ENCODE measurements around the gene NEU2. TPM values are rescaled to one million over a fixed set of nuclear protein-coding genes. Genes with fewer than 3 reads are reported as not detected.

Gene NEU2
- total RNA-seq, 4 donors from 2014 or later = not detected

GRCh38 chr2:233074106-233074505 lies 41.6 kb downstream of the NEU2 start:
- DNase-seq = no peak
- peaks cover 0 to 13% of the 10 kb centered on the region in 2 donors for H3K4me1 ChIP-seq
- no peaks in the 10 kb centered on the region for H3K9me3 ChIP-seq
- no peak for TF ChIP-seq CTCF (IDR thresholded peaks at IDR 0.05)
- TF ChIP-seq POLR2A (IDR thresholded peaks at IDR 0.05) = no peak
- H3K4me3 ChIP-seq (replicated peaks in 1 of 3) = no peak overlapping the region
- intact Hi-C loops (cut with DNase I) = no loop called here
- no peaks in the 10 kb centered on the region for H3K36me3 ChIP-seq
- WGBS, 2 donors = 73 to 83% methylated on average over 6 to 7 of the region's 7 CpGs
- no peak overlapping the region for H3K27ac ChIP-seq
- no peaks in the 10 kb centered on the region for H3K27me3 ChIP-seq

GRCh38 chr2:233075141-233075965 lies 42.9 kb downstream of the NEU2 start:
- peaks cover 0 to 13% of the 10 kb centered on the region in 2 donors for H3K4me1 ChIP-seq
- no peaks in the 10 kb centered on the region for H3K27me3 ChIP-seq
- no peaks in the 10 kb centered on the region for H3K36me3 ChIP-seq
- H3K4me3 ChIP-seq (replicated peaks in 1 of 3) = no peak overlapping the region
- no peak for DNase-seq
- 56 to 69% methylated on average over 6 of the region's 6 CpGs for WGBS, 2 donors
- no peak overlapping the region for H3K27ac ChIP-seq
- no peak for TF ChIP-seq POLR2A (IDR thresholded peaks at IDR 0.05)
- no peak for TF ChIP-seq CTCF (IDR thresholded peaks at IDR 0.05)
- H3K9me3 ChIP-seq = no peaks in the 10 kb centered on the region
- intact Hi-C loops (cut with DNase I) = no loop called here

- intact Hi-C loops (cut with DNase I) = no loop called here
- no peak for TF ChIP-seq CTCF (IDR thresholded peaks at IDR 0.05)
- no peak for TF ChIP-seq POLR2A (IDR thresholded peaks at IDR 0.05)
- no peaks in the 10 kb centered on the region for H3K27me3 ChIP-seq
- no peaks in the 10 kb centered on the region for H3K36me3 ChIP-seq
- no peak overlapping the region for H3K27ac ChIP-seq
- H3K4me3 ChIP-seq (replicated peaks in 1 of 3) = no peak overlapping the region
- DNase-seq = no peak
- H3K9me3 ChIP-seq = no peaks in the 10 kb centered on the region
- 18 to 36% methylated on average over 2 of the region's 2 CpGs for WGBS, 2 donors
- H3K4me1 ChIP-seq = peaks cover 0 to 13% of the 10 kb centered on the region in 2 donors
Measured at GRCh38 chr2:233075966-233076339, 43.5 kb downstream of the NEU2 start.

GRCh38 chr2:233076749-233077148 lies 44.3 kb downstream of the NEU2 start:
- no peak for DNase-seq
- WGBS, 2 donors = 70 to 81% methylated on average over 3 of the region's 3 CpGs
- H3K4me3 ChIP-seq (replicated peaks in 1 of 3) = no peak overlapping the region

More at GRCh38 chr2:233076749-233077148, 44.3 kb downstream of the NEU2 start:
- Histone ChIP-seq H3K4me1 (peaks cover 0 to 13% of the 10 kb centered on the region in 2 donors), H3K36me3 (no peaks in the 10 kb centered on the region), H3K27ac (no peak overlapping the region), H3K27me3 (no peaks in the 10 kb centered on the region), H3K9me3 (no peaks in the 10 kb centered on the region)
- intact Hi-C loops (cut with DNase I) = no loop called here
- TF ChIP-seq CTCF (IDR thresholded peaks at IDR 0.05) (no peak), POLR2A (IDR thresholded peaks at IDR 0.05) (no peak)

Data from thyroid gland (tissue), 4 donors.